ENCODE results near the gene LCE5A.
"Not testable (repeated sequence)": the region's sequence is repeated elsewhere in the genome, so short reads cannot be mapped to it uniquely, and the experiment has no call there.

Gene LCE5A

GRCh38 chr1:152517237-152517811, 6.7 kb downstream of the LCE5A start:
- DNase-seq, result no peak

- DNase-seq, result no peak
Observed at GRCh38 chr1:152519851-152520250, 9.2 kb downstream of the LCE5A start.

GRCh38 chr1:152520561-152521090, 10.0 kb downstream of the LCE5A start:
- DNase-seq, result no peak

GRCh38 chr1:152525080-152525641, 14.6 kb downstream of the LCE5A start:
- DNase-seq, result no peak

GRCh38 chr1:152533327-152533938, 22.8 kb downstream of the LCE5A start:
- DNase-seq, result no peak

- no peak for DNase-seq
Observed at GRCh38 chr1:152535774-152536173, 25.2 kb downstream of the LCE5A start.

- no peak for DNase-seq
Observed at GRCh38 chr1:152537496-152537895, 26.9 kb downstream of the LCE5A start.

GRCh38 chr1:152539901-152540300, 29.3 kb downstream of the LCE5A start:
- DNase-seq, result no peak

GRCh38 chr1:152543820-152544219, 33.2 kb downstream of the LCE5A start:
- DNase-seq, result no peak

GRCh38 chr1:152546704-152547103, 36.1 kb downstream of the LCE5A start:
- no peak for DNase-seq

- DNase-seq, result not testable (repeated sequence)
Observed at GRCh38 chr1:152548358-152548757, 37.8 kb downstream of the LCE5A start.

Data from NCI-H187 (cell line).